Stimulated activated CD4-positive, alpha-beta T cell treated with anti-CD3 and anti-CD28 coated beads, Interleukin-2, amount 100 ng/mL, for 48 hours (primary cell): Measurements from ENCODE around the gene LONP2.
"Not testable (repeated sequence)": the region's sequence is repeated elsewhere in the genome, so short reads cannot be mapped to it uniquely, and the experiment has no call there.

ENCODE experiments used
- DNase-seq, 2 donors: peaks; one replicate each; pipeline ENCODE4 v3.0.0-alpha.2; 2020

Gene LONP2

GRCh38 chr16:48402547-48402946 lies 158.4 kb downstream of the LONP2 start:
- not testable (repeated sequence) for DNase-seq

GRCh38 chr16:48405153-48405552 lies 161.1 kb downstream of the LONP2 start:
- DNase-seq = no peak

GRCh38 chr16:48405907-48406306 lies 161.8 kb downstream of the LONP2 start:
- no peak for DNase-seq
